ENCODE measurements around the gene ACKR3.

Gene ACKR3

DNA sequence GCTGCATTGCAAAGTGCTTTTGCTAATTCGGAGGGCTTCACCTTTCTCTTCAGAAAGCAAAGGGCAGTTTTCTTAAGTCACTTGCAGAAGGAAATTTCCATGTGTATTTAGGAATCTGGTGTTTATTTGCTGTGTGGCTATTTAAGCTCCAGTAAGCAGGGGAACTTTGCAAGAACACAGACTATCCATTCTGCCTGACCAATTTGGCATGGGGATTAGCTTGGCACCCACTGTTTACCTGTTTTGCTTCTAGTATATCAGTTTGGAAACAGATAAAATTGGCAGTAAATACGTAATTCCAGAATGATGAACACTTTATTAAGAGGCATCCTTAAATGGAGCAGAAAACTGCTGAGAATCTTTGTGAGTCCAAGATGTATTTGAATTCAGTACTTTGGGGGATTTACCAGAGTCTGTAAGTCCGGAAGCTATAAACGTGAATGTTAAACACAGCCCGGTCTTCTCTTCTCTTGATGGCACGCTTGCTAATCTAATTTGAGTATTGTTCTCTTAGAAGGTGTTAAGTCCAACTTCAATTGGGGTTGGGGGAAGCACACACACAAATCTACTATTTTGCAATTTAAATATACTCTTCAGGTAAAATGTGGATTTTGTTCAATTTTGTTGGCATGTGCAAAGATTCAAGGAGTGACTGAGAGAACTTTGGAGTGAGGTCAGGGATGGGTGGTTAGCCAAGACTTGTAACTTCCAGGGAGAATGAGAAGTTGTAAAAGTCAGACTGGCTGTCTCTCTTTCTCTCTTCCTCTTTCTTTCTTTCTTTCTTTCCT is 650 bp downstream of the ACKR3 start:
- no peak for DNase-seq (ENCODE audit: low spot score)

GRCh38 chr2:236571145-236571544 is 1.5 kb downstream of the ACKR3 start:
- DNase-seq (ENCODE audit: low spot score), result no peak

DNA sequence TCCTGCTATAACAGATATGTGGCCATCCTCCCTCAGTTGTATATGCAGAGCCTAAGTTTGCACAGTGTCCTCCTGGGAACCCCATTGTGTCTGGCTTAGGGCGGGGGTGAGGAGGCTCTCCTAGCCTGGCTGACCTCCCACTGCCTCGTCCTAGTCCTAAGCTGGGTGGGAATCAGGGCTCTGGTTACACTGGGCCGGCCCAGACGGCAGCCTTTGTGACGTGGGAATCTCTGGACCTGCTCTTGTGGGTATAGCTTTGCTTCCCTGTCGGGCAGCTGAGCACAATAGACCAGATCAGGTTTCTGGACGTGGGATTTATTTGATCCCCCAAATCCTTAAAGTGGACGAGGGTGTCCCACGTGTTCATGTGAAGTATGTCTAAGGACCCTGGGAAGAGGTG is 2.9 kb downstream of the ACKR3 start:
- no peak for DNase-seq (ENCODE audit: low spot score)

GRCh38 chr2:236573066-236573929 is 3.7 kb downstream of the ACKR3 start:
- DNase-seq (ENCODE audit: low spot score), result no peak

- no peak for DNase-seq (ENCODE audit: low spot score)
Observed at GRCh38 chr2:236574000-236574399, 4.4 kb downstream of the ACKR3 start.

GRCh38 chr2:236574424-236575145 is 5.0 kb downstream of the ACKR3 start:
- DNase-seq (ENCODE audit: low spot score), result no peak

DNA sequence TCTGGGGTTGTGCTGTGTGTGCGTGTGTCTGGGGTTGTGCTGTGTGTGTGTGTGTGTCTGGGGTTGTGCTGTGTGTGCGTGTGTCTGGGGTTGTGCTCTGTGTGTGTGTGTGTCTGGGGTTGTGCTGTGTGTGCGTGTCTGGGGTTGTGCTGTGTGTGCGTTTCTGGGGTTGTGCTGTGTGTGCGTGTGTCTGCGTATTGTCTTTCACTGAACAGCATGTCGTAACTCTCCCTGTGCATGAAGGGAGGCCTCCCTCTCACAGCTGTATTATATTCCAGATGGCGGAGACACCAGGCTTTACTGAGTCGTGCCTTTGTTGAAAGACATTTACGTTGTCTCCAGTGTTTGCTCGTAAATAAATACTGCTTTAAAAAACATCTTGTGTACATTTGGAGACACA is 5.9 kb downstream of the ACKR3 start:
- no peak for DNase-seq (ENCODE audit: low spot score)

- DNase-seq (ENCODE audit: low spot score), result no peak
Observed at GRCh38 chr2:236576087-236576486, 6.5 kb downstream of the ACKR3 start.

- DNase-seq (ENCODE audit: low spot score), result no peak
Observed at GRCh38 chr2:236576953-236577352, 7.3 kb downstream of the ACKR3 start.

GRCh38 chr2:236577481-236578410 is 8.1 kb downstream of the ACKR3 start:
- no peak for DNase-seq (ENCODE audit: low spot score)

DNA sequence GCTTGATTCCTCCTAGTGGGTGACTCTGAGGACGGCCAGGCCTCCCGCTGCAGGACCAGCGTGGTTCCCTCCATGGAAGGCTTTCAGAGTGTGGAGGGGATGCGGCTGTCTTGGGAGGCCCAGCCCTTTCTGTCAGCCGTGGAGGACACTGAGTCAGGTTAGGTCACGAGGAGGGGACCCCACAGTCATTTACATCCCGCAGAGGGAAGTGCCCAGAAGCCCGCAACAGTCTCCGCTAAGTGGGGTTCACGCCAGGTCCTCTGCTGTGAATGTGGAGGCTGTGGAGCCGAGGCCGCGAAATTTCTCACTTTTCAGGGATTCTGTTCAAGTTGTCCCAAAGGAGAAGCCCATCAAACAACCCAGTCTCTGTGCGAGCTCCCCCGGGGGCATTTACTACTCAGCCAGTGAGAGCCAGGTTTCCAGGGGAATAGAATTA is 8.8 kb downstream of the ACKR3 start:
- DNase-seq (ENCODE audit: low spot score), result no peak

GRCh38 chr2:236579048-236579745 is 9.6 kb downstream of the ACKR3 start:
- no peak for DNase-seq (ENCODE audit: low spot score)

GRCh38 chr2:236579746-236580315 is 10.2 kb downstream of the ACKR3 start:
- DNase-seq (ENCODE audit: low spot score), result no peak

GRCh38 chr2:236580746-236581355 is 11.2 kb downstream of the ACKR3 start:
- no peak for DNase-seq (ENCODE audit: low spot score)

GRCh38 chr2:236581546-236581945 is 11.9 kb downstream of the ACKR3 start:
- DNase-seq (ENCODE audit: low spot score), result no peak

GRCh38 chr2:236582968-236583367 is 13.3 kb downstream of the ACKR3 start:
- DNase-seq (ENCODE audit: low spot score), result no peak

DNA sequence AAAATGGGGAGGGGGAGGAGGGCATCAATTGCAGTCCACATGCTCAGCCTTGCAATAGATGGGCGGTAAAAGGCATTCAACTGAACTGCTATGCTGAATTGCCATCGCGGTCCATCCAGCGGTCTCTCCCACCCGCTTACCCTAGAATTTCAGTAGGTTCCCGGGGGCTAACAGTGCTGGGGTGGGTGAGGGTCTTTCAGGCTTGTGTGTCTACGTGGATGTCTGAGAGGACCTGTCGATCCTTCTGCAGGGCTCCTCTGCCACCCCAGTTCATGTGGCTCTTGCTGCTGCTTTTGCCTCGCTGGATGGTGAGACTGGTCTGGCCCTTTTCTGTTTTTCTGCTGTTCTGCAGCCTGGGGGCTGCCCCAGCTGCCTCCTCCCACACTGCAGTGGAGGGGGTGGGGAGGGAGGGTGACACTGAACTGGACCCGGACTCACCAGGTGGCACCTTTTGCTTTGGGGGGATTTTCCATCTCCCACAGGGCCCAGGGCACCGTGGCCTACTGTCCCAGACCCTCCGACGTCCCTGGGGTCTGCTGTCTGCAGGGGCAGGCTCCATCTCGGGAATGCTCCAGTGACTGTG is 14.1 kb downstream of the ACKR3 start:
- DNase-seq (ENCODE audit: low spot score), result no peak

GRCh38 chr2:236584521-236585384 is 15.1 kb downstream of the ACKR3 start:
- DNase-seq (ENCODE audit: low spot score), result no peak

GRCh38 chr2:236585966-236586365 is 16.3 kb downstream of the ACKR3 start:
- DNase-seq (ENCODE audit: low spot score), result no peak

Data from GM03348 (cell line).